Daoy (cell line): ENCODE results near the gene CYGB. TPM values are rescaled to one million over a fixed set of nuclear protein-coding genes. Genes with fewer than 3 reads are reported as not detected.

ENCODE experiments used
- DNase-seq: peaks from one replicate; pipeline ENCODE4 v3.0.0-alpha.2; 2015; ENCODE audit warnings: low read depth
- total RNA-seq: library from RNA; depleted of rRNA; stranded (reverse); fragments of >200 nt; shearing (Covaris generic); gene quantifications from 2 replicates; pipeline ENCODE4 v1.2.3, GENCODE V29; 2014; rRNA removed

Gene CYGB
- total RNA-seq, 1 experiment from 2014 or later, result 8.3 TPM

DNA sequence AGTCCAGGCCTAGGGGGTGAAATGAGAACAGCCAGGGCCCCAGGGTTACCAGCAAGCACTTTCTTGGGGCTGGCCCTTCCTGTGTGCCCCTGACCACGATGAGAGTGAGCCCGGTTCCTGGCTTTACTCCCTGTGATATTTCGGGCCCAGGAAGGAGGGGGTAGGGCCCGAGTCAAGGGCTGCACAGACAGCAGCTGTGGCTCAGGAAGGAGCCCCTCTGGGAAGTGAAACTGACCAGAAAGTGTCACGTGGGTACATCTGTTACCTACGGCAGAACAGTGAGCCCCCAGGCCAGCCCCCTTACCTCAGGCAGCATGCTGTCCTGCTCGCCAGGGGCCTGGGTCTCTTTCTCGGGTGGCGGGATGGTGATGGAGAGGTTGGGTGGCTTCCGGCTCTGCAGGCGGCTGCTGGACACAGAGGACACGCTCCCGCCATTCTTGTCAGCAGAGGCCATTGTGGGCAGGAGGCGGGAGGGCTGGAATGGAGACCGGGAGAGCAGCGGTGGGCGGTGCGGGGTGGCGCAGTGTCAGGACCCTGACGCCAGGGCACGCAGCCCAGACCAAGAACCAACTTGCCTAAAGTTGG is 56.3 kb downstream of the CYGB start:
- no peak for DNase-seq

DNA sequence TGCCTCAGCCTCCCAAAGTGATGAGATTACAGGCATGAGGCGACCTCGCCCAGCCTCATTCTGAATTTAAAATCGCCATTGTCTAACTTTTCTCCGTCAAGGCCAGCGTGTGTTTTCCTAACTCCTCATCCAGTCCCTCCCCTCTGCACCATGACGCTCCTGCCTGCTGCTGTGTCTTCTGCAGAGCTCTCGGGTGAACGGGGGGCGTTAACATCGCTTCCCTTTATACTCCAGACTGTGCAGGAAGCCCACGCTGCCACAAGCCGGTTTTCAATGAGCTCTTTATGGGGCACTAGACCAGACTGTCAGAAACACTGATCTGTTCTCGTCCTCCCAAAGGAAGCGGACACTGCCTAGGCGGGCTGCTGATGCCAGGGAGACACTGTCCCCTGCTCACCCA is 56.9 kb downstream of the CYGB start:
- DNase-seq, result no peak

DNA sequence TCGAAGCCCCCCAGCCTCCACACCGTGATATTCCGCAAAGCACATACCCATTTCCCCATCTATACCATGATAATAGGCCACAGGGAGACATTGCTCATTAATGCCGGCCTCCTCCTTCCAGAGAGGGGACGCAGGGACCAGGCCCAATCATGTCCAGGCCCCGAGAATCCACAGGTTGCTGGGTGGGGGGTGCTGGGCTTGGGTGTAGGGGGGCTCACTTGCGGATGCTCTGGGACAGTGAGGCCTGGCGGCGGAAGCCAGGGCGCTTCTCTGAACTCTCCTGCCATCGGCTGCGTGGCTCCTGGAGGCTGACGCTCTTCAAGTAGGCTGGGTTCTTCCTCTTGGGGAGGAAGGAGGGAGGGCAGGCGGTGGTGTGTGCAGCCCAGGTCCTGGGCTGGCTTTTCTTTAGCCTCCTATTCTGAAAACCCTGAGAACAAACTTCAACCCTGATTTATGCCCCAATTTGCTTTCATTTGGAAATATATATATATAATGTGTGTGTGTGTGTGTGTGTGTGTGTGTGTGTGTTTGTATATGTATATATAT is 57.9 kb downstream of the CYGB start:
- DNase-seq, result no peak

GRCh38 chr17:76478730-76479514 is 58.6 kb downstream of the CYGB start:
- no peak for DNase-seq

DNA sequence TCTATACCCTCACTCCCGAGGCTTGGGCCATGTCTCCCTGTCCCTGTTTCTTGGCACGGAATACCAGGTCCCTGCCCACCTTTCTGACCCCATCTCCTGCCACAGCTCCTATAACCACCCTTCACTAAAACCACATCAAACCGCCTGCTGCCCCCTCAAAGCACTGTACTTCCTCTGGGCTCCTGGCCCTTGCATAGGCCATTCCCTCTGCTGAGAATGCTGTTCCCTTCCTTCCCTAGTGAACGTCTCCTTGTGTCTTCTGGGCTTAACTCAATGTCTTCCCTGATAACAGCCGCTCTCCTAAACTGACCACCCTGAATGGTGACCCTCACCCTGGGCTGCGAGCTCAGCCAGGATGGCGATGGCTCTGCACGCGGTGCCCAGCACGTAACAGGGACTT is 59.4 kb downstream of the CYGB start:
- DNase-seq, result no peak

GRCh38 chr17:76477576-76477975 is 59.9 kb downstream of the CYGB start:
- no peak for DNase-seq

Other genes with a start within 250 kb of the CYGB start
- gene QRICH2, start 229.4 kb downstream of the CYGB start, total RNA-seq, result 0.45 and 1.5 TPM in 2 replicates
- gene PRPSAP1, start 183.8 kb downstream of the CYGB start, total RNA-seq, result 30.3 and 39.2 TPM in 2 replicates
- 72.9 and 91.9 TPM in 2 replicates for gene SPHK1, start 153.1 kb downstream of the CYGB start, total RNA-seq
- gene UBE2O, start 84.6 kb downstream of the CYGB start, total RNA-seq, result 19.2 and 24.7 TPM in 2 replicates
- not detected in 2 replicates for gene AANAT, start 70.1 kb downstream of the CYGB start, total RNA-seq
- 26.6 and 35.5 TPM in 2 replicates for gene RHBDF2, start 36.3 kb downstream of the CYGB start, total RNA-seq
- gene PRCD, start 2.3 kb upstream of the CYGB start, total RNA-seq, result 0.51 TPM in 1 of 2 replicates, not detected in the other
- 0.24 and 0.40 TPM in 2 replicates for gene ST6GALNAC2, start 48.2 kb upstream of the CYGB start, total RNA-seq
- gene ST6GALNAC1, start 106.0 kb upstream of the CYGB start, total RNA-seq, result not detected in 2 replicates
- 166 and 171 TPM in 2 replicates for gene MXRA7, start 173.3 kb upstream of the CYGB start, total RNA-seq
- 36.2 and 38.9 TPM in 2 replicates for gene JMJD6, start 188.9 kb upstream of the CYGB start, total RNA-seq
- 29.4 and 36.5 TPM in 2 replicates for gene METTL23, start 189.1 kb upstream of the CYGB start, total RNA-seq
- gene SRSF2, start 199.6 kb upstream of the CYGB start, total RNA-seq, result 359 and 429 TPM in 2 replicates
- gene MFSD11, start 200.4 kb upstream of the CYGB start, total RNA-seq, result 21.4 and 37.6 TPM in 2 replicates